K562 (cell line): ENCODE data around the gene CENPP. TPM values are rescaled to one million over a fixed set of nuclear protein-coding genes. Genes with fewer than 3 reads are reported as not detected.

ENCODE experiments used
- CHD1 ChIP-seq: fragments of 200-600 bp; sonication (generic); IDR thresholded peaks from one replicate; pipeline ENCODE4 v1.6.1; 2012; ENCODE audit warnings: mild to moderate bottlenecking, moderate library complexity, low read length, inconsistent platforms
- ERF ChIP-seq: fragments of 450-650 bp; formaldehyde crosslinking; IDR thresholded peaks from 2 replicates; pipeline ENCODE4 v1.4.0; 2020; ENCODE audit warnings: mild to moderate bottlenecking, mixed read lengths
- ETV5 ChIP-seq: sonication (generic); formaldehyde crosslinking; IDR thresholded peaks from 2 replicates; pipeline ENCODE4 v1.4.0; 2020; ENCODE audit warnings: low read depth, mild to moderate bottlenecking, missing genetic modification reagents
- JUND ChIP-seq, 2 experiments: IDR thresholded peaks; 2 replicates in 1 of 2; 3 replicates in 1 of 2; pipeline ENCODE4 v1.6.1; 2011; ENCODE audit warnings: borderline replicate concordance in 2 of 2, low read depth in 2 of 2, low read length in 2 of 2, improper control_type of control experiment in 1 of 2, missing biosample characterization in 1 of 2, missing genetic modification characterization in 1 of 2, missing genetic modification reagents in 1 of 2
- KLF1 ChIP-seq: fragments of 450-650 bp; IDR thresholded peaks from 2 replicates; pipeline ENCODE4 v1.6.1; 2016; ENCODE audit warnings: missing genetic modification characterization, missing compliant biosample characterization
- NCOA2 ChIP-seq, 2 experiments: fragments of 450-650 bp; IDR thresholded peaks; 2 replicates each; pipeline ENCODE4 v1.6.1; 2018; ENCODE audit warnings: mild to moderate bottlenecking in 2 of 2, moderate library complexity in 1 of 2; ENCODE audit not compliant: partially characterized antibody in 2 of 2
- POU5F1 ChIP-seq: fragments of 150-350 bp; IDR thresholded peaks from 2 replicates; pipeline ENCODE4 v1.6.1; 2014; ENCODE audit warnings: borderline replicate concordance, low read length, low read depth, mild to moderate bottlenecking; ENCODE audit not compliant: partially characterized antibody
- SMARCB1 ChIP-seq: IDR thresholded peaks from 2 replicates; pipeline ENCODE4 v1.6.1; 2011; ENCODE audit warnings: improper control_type of control experiment, low read depth; ENCODE audit not compliant: insufficient read length
- TAF1 ChIP-seq: IDR thresholded peaks from 2 replicates; pipeline ENCODE4 v1.6.1; 2011; ENCODE audit warnings: mild to moderate bottlenecking, low read length, moderate library complexity; ENCODE audit not compliant: insufficient read depth, control insufficient read depth, severe bottlenecking; ENCODE audit errors: extremely low read depth
- TEAD1 ChIP-seq, 2 experiments: fragments of 450-650 bp in 1 of 2; sonication (generic) in 1 of 2; formaldehyde crosslinking; IDR thresholded peaks; 2 replicates each; pipeline versions ENCODE4 v1.4.0 to v1.8.0; 2020 to 2022; ENCODE audit warnings: mild to moderate bottlenecking in 2 of 2, missing genetic modification reagents in 1 of 2
- ZKSCAN3 ChIP-seq: fragments of 250-450 bp; sonication (Bioruptor Pico); IDR thresholded peaks from 2 replicates; pipeline ENCODE4 v1.4.0; 2020
- polyA plus RNA-seq, 8 experiments: library from polyadenylated mRNA; depleted of rRNA in 4 of 8; stranded (reverse) in 5 of 8; unstranded in 3 of 8; fragments of >200 nt; fragmentation: Nextera tagmentation in 2 of 8; fragmentation: Illumina TruSeq in 1 of 8; extraction: Ambion mirVana in 2 of 8; extraction: Trizol in 1 of 8; gene quantifications; 2 replicates each; pipeline versions ENCODE4 v1.2.1 to v1.2.3, GENCODE V29; 2011 to 2014; ENCODE audit warnings: inconsistent platforms in 1 of 8, missing spikeins in 1 of 8
- total RNA-seq, 7 experiments: library from RNA; depleted of rRNA in 6 of 7; stranded (reverse); fragments of >200 nt in 6 of 7; fragmentation: Illumina TruSeq in 2 of 7; extraction: Trizol in 2 of 7; gene quantifications; 2 replicates each; pipeline versions ENCODE4 v1.2.1 to v1.2.3, GENCODE V29; 2011 to 2021; ENCODE audit warnings: low replicate concordance in 1 of 7
- TF ChIP-seq, protein P1 (sequence below), 2 experiments: fragments of 450-650 bp; IDR thresholded peaks; 2 replicates each; pipeline ENCODE4 v1.6.1; 2016
- TF ChIP-seq, protein P2 (sequence below): IDR thresholded peaks from 2 replicates; pipeline ENCODE4 v1.6.1; 2016; ENCODE audit warnings: missing genetic modification characterization, missing compliant biosample characterization
- TF ChIP-seq, protein P3 (sequence below): sonication (generic); formaldehyde crosslinking; IDR thresholded peaks from 2 replicates; pipeline ENCODE4 v1.8.0; 2022; ENCODE audit warnings: missing genetic modification reagents, mild to moderate bottlenecking, borderline replicate concordance

The CENPP gene
- total and polyA plus RNA-seq, 9 of the 15 experiments (the other 6 are each of a cell fraction or from before 2014, with no cell fraction given) = 8.0 to 28.5 (median 17.9) TPM

DNA sequence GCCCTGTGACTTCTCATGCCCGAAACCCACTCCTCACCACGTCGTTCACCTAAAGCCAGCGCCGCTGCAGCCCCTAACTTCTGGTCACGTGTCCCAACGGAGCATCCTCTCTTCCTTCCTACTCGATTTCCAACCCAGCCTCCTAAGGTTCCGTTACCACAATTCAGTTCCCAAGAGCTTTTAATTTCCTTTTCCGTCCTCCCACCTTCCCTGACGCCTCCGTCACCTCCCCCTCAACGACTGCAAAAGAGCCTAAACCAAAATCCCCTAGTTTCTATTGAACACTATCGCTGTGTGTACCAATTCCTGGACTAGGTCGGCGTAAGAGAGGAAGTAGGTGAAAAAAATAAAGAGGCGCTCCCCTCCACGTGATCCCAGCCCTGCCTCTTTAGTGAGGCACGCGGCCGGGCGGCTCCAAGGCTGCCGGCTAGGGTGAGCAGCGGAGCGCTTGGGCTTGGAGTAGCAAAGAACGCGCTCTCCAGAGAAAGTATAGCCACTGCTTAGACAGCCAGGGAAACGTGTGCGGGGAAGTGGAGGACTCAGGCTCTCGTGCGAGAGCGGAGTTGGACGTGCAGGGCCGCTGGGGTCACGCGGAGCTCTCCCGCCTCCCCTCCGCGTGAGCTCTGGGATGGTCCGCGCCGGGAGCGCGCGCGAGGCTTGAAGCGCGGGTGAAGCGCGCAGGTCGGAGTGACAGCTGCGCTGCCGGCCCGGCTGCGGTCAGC is at the start of gene CENPP, which contains the start of gene NOL8 (continued):
- TF ChIP-seq SMARCB1 (no peak), KLF1 (tag) (peak; percentile 41; the same call in 1 of the 2 replicates), POU5F1 (no peak), ZKSCAN3 (no peak), JUND (IDR thresholded peaks at IDR 0.05; ENCODE audit: borderline replicate concordance, low read depth, low read length) (peak; percentile 95), JUND (tag; IDR thresholded peaks at IDR 0.05; ENCODE audit: borderline replicate concordance, low read depth, low read length) (peak; percentile 9; the same call in 1 of the 3 replicates), TEAD1 (CRISPR knock-in tag; IDR thresholded peaks at IDR 0.05) (peak in 1 of 2 experiments; percentile 27; a peak in 1 of 4 replicates), ERF (CRISPR knock-in tag) (no peak), NCOA2 (IDR thresholded peaks at IDR 0.05; ENCODE audit: partially characterized antibody in 2 of 2) (no peak), TAF1 (peak; percentile 93), CHD1 (no peak), ETV5 (CRISPR knock-in tag) (peak; percentile 75)
- TF ChIP-seq, protein P1, sequence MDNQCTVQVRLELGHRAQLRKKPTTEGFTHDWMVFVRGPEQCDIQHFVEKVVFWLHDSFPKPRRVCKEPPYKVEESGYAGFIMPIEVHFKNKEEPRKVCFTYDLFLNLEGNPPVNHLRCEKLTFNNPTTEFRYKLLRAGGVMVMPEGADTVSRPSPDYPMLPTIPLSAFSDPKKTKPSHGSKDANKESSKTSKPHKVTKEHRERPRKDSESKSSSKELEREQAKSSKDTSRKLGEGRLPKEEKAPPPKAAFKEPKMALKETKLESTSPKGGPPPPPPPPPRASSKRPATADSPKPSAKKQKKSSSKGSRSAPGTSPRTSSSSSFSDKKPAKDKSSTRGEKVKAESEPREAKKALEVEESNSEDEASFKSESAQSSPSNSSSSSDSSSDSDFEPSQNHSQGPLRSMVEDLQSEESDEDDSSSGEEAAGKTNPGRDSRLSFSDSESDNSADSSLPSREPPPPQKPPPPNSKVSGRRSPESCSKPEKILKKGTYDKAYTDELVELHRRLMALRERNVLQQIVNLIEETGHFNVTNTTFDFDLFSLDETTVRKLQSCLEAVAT (IDR thresholded peaks at IDR 0.05) = peak; percentile 53 to 73; a peak in 3 of 4 replicates
- TF ChIP-seq, protein P2, sequence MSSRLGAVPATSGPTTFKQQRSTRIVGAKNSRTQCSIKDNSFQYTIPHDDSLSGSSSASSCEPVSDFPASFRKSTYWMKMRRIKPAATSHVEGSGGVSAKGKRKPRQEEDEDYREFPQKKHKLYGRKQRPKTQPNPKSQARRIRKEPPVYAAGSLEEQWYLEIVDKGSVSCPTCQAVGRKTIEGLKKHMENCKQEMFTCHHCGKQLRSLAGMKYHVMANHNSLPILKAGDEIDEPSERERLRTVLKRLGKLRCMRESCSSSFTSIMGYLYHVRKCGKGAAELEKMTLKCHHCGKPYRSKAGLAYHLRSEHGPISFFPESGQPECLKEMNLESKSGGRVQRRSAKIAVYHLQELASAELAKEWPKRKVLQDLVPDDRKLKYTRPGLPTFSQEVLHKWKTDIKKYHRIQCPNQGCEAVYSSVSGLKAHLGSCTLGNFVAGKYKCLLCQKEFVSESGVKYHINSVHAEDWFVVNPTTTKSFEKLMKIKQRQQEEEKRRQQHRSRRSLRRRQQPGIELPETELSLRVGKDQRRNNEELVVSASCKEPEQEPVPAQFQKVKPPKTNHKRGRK (tag) = no peak
- TF ChIP-seq, protein P3, sequence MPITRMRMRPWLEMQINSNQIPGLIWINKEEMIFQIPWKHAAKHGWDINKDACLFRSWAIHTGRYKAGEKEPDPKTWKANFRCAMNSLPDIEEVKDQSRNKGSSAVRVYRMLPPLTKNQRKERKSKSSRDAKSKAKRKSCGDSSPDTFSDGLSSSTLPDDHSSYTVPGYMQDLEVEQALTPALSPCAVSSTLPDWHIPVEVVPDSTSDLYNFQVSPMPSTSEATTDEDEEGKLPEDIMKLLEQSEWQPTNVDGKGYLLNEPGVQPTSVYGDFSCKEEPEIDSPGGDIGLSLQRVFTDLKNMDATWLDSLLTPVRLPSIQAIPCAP (CRISPR knock-in tag) = no peak
